CD4-positive, alpha-beta T cell treated with Interleukin-12 subunit alpha and Interleukin-12 subunit beta, for 1 hour (primary cell): ENCODE results near the gene OSBPL10.
"Not testable (repeated sequence)": the region's sequence is repeated elsewhere in the genome, so short reads cannot be mapped to it uniquely, and the experiment has no call there.

ENCODE experiments used
- DNase-seq: peaks from one replicate; pipeline ENCODE4 v3.0.0-alpha.2; 2020

OSBPL10 gene

DNA sequence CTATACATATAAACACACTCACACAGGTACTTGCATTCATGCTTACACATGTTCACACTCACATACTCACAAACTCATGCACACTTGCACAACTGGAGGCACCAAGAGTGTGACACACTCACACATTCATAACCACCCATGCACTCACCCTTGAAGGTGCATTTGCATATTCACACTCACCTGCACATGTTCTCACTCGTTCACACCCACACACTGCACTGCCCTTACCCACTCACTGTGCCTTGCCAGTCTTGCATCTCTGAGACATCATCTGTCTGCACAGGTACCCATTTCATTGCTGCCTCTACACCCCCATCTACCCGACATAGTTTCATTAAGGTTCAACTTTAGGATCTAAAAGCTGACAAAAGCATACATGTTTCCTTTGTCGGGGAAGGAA is 95.8 kb downstream of the OSBPL10 start:
- DNase-seq, result no peak

GRCh38 chr3:31884251-31884650 is 96.8 kb downstream of the OSBPL10 start:
- no peak for DNase-seq

DNA sequence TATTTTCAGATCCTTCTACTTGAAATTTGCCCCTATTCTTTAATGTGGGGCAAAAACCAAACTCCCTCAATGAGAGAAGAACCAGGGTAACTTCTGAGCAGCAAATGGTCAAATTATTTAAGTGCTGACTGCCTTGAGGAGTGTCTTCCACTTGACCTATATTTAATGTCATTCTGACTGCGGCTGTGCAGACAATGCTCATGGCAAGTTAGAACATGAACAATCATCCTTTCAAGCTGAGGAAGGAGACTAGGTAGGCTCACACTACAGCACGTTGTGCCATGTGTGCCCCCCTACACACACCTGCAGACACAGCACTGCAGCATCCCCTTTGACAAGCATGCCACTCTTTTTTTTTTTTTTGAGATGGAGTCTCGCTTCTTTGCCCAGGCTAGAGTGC is 98.2 kb downstream of the OSBPL10 start:
- DNase-seq, result no peak

- DNase-seq, result no peak
These were observed 98.6 kb downstream of the OSBPL10 start for GRCh38 chr3:31882431-31882830.

GRCh38 chr3:31880482-31881078 is 100.5 kb downstream of the OSBPL10 start:
- no peak for DNase-seq

DNA sequence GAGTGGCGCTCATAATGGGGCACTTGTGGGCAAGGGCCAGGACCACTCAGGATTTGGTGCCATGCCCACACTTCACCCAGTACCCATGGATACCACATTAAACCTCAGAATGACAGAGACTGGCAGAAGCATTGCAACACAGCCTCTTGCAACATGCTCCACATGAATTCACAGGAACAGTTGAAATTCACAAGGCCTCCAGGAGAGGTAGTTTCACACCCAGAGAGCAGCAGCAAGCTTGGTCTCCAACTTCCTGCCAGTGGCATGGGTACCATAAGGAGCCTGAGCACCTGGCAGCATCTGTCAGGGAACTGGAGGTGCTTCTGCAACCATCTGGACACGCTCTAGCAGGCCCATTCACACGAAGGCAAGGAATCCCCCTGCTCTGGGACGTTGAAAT is 101.0 kb downstream of the OSBPL10 start:
- no peak for DNase-seq

DNA sequence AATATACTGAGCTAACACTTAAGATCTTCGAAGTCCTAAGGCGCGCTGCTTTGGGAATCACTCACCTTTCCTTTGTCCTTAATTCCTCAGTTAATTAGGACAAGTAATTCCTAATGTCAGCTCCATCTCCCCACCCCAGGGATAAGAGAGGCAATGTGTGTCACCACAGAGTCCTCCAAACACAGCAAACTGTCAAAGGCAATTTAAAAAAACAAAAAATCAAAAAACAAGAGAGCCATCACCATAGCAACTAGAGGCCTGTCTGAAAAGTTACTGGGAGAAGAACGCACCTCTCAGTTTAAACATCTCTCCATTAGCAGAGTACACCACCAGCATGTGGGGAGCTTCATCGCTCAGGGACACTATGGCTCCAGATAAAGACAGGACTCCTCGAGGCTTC is 101.7 kb downstream of the OSBPL10 start:
- no peak for DNase-seq

GRCh38 chr3:31878231-31878838 is 102.7 kb downstream of the OSBPL10 start:
- no peak for DNase-seq

DNA sequence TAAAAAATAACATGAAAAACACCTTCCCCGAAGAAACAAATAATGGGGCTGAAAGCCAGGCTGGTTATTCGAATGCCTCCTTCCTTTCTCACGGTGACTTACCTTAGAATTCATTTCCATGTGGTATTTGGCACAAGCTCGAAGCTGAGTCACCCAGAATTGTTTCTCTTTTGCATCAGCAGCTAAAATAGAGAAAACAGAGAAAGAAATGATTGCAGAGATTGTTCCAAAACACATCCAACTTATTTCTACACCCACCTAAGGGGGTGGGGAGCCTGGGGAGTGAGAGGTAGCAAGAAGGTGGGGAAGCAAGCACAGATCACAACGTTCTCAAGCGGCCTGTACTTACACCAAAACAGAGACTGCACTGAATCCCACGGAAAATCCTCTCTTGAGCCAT is 104.7 kb downstream of the OSBPL10 start:
- DNase-seq, result no peak

DNA sequence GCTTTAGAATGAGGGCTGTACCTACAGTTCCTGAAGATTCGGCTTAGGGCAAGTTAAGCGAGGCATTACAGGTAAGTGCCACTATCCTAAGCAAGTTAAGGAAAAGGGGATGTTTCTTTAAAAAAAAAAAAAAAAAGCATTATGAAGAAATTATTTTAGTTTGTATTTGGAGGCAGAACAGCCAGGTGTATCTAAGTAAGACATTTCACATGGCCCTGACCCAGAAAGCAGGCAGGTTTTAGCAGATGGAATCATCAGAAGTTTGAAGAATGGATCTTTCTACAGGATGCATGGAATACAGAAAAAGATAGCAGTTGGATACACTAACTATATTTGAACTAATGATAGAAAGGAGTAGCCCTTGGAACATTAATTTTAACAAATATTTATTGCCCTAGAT is 105.6 kb downstream of the OSBPL10 start:
- no peak for DNase-seq

GRCh38 chr3:31873254-31873820 is 107.7 kb downstream of the OSBPL10 start:
- DNase-seq, result no peak

DNA sequence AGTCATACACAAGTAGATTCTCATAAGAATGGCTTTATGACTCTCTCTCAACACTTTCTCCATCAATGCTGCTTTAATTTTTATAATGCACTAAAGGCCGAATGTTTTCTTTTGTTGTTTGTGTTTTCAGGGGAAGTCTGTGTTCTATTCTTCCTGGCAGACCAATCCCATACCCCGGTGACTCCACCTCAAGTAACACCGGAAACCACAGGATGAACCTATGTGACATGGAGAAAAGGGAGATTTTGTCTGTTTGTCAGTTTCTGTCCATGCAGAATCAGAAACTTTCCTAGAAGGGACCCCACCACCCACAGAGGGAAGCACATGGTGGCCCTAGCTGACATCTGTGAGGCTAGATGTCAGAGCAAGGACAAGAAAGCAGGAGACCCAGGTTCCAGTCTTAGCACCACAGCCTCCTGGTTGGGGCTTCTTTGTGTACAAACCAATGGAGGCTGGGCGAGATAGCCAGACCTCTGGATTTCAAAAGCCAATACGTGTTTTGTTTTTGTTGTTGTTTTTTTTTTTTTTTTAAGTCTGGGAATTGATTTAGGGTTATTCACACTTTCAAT is 109.0 kb downstream of the OSBPL10 start:
- no peak for DNase-seq

- DNase-seq, result not testable (repeated sequence)
These were observed 111.0 kb downstream of the OSBPL10 start for GRCh38 chr3:31870111-31870510.

- DNase-seq, result no peak
These were observed 112.8 kb downstream of the OSBPL10 start for GRCh38 chr3:31868236-31868635.

DNA sequence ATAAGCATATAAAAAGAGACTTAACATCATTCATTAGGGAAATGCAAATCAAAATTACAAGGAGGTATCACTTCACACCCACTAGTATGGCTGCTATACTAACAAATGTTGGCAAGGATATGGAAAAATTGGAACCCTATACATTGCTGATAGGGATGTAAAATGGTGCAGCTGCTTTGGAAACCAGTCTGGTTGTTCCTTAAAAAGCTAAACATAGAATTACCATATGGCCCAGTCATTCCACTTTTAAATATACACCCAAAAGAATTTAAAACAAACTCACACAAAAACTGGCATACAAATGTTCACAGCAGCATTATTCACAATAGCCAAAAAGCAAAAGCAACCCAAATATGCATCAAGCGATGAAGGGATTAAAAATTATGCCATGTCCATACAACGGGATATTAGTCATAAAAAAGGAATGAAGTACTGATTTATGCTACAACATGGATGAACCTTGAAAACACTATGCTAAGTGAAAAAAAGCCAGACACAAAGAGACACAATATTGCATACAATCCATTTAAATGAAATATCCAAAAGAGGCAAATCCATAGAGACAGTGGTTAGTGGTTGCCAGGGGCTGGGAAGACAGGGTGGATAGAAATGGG is 118.3 kb downstream of the OSBPL10 start:
- no peak for DNase-seq

- no peak for DNase-seq
These were observed 119.2 kb downstream of the OSBPL10 start for GRCh38 chr3:31861826-31862225.

GRCh38 chr3:31860642-31861041 is 120.4 kb downstream of the OSBPL10 start:
- not testable (repeated sequence) for DNase-seq

- DNase-seq, result no peak
These were observed 121.8 kb downstream of the OSBPL10 start for GRCh38 chr3:31859245-31859644.

DNA sequence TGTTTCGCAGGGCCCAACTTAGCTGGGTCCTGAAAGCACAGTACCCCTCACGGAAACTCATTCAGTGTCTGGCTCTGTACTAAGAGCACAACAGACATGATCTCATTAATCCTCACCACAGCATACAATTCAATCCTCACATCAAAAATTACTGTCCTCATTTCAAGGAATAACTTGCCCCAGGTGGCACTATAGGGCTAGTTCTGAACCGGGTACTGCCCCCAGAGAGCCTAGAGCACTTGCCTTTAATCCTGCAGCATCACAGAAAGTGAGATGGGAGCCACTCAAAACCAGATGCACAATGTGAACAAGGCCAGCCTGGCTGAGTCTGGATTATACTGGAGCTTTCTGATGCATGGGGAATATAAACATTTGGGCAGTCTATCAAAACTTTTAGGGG is 122.6 kb downstream of the OSBPL10 start:
- no peak for DNase-seq

DNA sequence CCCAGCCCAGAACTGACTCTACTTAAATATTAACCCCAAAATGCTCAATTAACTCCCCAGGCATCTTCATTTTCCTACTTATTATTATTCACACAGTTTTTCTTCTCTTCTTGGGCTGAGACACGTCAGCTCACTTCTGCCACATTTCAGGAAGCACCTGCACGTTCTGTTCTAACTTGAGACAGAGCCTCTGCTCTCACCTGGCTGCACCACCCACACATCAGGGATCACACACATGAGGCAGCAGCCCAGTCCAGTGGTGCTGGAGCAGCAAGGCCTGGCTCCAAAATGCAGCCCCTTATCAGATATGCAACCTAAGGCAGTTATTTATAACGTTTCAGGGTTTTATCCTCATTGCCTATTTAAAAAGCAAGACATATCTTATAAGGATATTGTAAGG is 127.5 kb downstream of the OSBPL10 start:
- DNase-seq, result no peak

GRCh38 chr3:31851278-31851677 is 129.8 kb downstream of the OSBPL10 start:
- no peak for DNase-seq

- DNase-seq, result no peak
These were observed 132.2 kb downstream of the OSBPL10 start for GRCh38 chr3:31848911-31849310.

GRCh38 chr3:31848163-31848818 is 132.8 kb downstream of the OSBPL10 start:
- no peak for DNase-seq
